GM19467 (cell line): Measurements from ENCODE around the gene ESYT1.

Experiments used
- ATAC-seq: cut with Tn5 transposase; IDR thresholded peaks from one replicate; pipeline ENCODE4 v1.9.1; 2021; ENCODE audit warnings: mild to moderate bottlenecking, moderate library complexity; ENCODE audit not compliant: unreplicated experiment

The ESYT1 gene

DNA sequence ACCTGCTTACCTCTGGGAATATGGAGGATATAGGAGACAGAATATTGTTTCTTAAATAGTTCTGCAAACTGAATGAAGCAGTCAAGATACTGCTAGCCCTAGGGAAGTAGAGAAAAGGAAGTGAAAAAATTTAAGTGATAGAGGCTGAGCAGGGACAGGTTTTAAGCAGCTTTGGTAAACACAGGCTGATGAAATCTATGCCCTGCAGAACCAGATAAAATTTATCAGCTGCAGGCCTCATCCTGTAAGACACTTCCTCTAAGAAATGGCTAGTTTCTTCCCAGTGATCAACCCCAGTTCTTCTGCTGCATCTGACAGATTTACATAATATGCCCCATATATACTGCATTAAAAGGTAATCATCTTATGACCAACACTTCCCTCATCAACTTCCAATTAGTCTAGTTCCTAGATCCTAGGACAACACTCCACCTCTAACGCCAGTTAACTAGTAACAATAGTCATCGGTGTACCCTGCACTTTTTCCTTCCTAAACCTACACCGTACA, 1.3 kb upstream of the ESYT1 start:
- no peak for ATAC-seq

DNA sequence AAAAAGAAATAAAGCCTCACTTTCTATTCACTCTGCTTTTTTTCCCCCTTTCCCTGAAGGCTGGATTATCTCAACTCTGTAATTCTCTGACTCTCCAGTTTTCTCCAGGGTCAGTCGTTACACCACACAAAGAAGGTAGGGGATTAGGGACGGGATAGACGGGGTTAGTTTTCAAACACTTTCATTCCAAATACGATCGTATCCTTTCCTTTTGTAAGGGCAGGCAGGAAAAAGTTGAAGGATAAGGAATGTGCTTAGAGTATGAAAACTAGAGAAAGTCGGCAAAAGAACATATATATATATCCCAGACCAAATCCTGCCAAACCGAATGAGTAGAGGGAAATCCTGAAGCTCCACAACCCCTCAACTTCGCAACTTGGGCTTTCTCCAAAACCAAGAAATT, 581 bp upstream of the ESYT1 start:
- ATAC-seq: no peak

DNA sequence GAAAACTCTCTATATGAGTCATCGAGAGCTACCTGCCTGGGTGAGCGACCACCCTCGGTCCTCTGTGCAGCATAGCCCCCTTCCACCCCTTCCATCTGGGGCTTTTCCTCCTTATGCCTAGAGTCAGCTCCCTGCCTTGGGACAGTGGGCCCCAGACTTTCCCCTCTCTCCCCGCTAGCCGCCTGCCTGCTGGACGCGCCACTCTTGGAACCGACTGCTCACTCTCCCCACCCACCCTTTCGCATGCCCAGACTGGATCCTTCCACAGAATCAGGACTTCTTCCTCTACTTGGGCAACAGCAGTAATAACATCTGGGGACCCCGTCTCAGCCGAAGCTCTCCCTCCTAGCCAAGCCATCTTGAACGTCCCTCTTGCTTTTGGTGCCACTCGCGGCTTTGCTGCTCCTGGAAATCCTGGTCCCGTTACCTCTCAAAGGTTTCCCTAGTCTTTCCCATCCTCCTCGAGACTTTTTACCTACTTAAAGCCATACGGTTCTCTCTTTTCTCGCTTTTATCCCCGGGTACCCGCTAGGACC, 671 bp downstream of the ESYT1 start:
- no peak for ATAC-seq

DNA sequence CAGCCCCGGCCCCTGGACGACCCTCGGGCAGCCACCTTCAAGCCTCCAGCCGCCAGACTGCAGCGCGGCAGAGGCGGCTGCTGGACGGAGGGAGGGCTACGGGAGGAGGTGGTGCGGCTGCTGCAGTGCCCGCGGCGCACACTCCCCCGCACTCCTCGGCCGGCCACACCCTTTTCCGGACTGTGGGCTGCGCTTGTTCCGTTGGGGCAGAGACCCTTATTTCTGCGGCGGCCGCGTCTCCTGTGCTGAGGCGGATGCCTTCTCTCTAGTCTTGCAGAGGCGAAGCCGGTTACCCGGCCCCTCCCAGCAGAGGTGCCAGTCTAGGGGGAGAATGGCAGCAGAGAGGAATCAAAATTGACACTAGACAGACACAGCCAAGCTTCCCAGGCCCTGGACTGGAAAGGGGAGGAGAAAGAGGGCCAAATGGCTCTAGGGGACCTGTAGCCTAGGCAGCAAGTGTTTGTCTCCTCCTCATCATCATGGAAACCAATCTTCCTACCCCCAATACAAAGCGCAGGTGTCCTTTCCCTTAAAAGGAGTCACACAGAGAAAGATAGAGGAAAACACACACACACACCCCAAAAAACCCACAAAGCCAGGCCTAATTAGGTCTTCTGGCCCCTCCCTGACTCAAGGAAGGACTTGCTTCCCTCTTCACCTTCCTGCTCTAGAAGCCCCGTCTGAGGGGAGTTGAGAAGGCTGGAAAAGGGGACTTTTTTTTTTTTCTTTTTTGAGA, 1.3 kb downstream of the ESYT1 start:
- peak; percentile 25 for ATAC-seq

DNA sequence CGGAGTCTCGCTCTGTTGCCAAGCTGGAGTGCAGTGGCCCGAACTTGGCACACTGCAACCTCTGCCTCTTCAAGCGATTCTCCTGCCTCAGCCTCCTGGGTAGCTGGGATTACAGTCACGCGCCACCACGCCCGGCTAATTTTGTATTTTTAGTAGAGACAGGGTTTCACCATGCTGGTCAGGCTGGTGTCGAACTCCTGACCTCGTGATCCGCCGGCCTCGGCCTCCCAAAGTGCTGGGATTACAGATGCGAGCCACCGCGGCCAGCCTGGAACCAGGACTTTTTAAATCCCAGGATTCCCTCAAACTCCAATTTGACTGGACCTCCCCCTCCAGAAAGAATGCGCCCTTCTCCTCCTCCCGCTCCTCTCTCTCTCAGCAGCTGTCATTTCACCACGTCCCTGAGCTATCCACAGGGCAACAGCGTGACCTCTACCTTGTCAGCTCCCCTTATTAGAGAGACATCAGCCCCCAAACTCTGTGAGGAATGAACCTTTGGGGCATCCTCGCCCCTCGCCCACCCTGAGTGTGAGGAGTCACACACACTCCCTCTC, 2.0 kb downstream of the ESYT1 start:
- ATAC-seq: no peak

DNA sequence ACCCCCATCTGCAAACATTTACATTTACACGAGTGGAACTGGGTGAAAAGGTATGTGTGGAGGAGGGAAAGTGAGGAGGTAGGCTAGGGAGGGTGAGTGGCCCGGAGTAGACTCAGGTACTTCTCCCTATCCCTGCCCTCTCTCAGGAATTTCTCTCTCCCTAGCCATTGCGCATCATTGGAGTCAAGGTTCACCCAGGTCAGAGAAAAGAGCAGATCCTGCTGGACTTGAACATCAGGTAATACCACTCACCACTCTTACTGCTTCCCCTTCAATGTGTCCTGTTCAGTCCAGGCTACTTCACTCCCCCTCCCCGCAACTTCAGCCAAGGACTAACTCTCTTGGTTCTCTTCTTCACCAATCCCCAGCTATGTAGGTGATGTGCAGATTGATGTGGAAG, 2.8 kb downstream of the ESYT1 start:
- ATAC-seq: no peak

DNA sequence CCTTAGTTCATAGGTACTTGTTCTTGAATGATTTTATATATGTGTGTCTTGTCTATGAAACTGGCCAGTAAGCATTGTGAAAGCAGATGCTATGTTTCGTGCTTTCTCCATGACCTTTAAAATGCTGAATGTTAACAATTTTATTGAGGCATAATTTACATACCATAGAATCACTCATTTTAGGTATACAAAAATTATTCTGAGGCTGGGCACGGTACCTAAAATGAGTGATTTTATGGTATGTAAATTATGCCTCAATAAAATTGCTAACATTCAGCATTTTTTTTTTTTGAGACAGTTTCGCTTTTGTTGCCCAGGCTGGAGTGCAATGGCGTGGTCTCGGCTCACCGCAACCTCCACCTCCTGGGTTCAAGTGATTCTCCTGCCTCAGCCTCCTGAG, 6.8 kb downstream of the ESYT1 start:
- ATAC-seq: no peak

DNA sequence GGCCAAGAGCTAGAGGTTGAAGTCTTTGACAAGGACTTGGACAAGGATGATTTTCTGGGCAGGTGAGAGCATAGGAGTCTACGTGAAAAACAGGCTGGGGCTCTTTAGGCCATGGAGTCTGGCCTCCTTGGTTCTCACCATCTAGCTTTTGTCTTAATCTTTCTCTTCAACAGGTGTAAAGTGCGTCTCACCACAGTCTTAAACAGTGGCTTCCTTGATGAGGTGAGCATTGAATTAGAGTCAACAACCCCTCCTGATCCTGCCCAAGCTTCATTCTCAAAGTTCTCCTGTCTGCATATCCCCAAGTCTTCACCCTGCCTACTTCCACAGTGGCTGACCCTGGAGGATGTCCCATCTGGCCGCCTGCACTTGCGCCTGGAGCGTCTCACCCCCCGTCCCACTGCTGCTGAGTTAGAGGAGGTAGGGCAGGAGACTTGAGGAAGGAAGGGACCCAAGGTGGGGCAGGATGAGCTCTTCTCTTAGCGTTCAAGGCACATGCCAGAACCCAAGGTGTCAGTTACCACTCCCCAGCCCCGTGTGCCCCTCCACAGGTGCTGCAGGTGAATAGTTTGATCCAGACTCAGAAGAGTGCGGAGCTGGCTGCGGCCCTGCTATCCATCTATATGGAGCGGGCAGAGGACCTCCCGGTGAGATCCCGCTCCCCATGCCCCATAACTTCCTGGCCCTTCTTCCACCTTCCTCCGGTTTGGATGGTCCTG, 9.9 kb downstream of the ESYT1 start:
- ATAC-seq: no peak

DNA sequence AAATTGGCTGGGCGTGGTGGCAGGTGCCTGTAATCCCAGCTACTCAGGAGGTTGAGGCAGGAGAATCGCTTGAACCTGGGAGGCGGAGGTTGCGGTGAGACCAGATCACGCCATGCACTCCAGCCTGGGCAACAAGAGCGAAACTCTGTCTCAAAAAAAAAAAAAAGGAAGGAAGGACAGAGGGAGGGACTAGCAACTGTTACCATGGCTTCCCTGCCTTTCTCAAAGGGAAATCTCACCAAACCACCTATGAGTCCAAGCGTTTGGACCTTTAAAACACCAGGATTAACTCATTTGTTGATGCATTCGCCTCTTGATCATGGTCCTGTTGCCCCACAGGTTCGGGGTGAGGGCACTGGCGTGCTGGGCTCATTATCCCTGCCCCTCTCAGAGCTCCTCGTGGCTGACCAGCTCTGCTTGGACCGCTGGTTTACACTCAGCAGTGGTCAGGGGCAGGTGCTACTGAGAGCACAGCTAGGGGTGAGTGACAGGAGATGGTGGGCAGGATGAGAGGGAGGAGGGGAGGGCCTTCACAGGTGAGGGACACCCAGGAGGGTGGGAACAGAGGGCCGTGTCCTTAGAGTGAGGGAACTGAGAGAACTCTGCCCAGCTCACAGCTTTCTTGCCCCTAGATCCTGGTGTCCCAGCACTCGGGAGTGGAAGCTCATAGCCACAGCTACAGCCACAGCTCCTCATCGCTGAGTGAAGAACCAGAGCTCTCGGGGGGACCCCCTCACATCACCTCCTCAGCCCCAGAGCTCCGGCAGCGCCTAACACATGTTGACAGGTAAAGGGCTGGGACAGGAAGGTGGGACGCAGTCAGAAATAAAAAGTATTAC, 14.1 kb downstream of the ESYT1 start:
- no peak for ATAC-seq

DNA sequence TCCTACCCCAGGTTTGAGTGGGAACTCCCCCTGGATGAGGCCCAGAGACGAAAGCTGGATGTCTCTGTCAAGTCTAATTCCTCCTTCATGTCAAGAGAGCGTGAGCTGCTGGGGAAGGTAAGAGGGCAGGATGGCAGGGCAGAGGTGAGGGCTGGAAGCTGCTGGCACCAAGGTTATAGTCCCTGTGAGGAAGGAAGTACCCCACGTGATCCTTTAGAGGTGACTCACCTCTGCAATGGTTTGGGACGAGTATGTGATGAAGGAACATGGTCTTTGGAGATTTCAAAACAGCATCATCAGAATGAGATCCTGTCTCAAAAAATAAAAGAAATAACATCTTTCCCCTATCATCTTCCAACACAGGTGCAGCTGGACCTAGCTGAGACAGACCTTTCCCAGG, 15.2 kb downstream of the ESYT1 start:
- ATAC-seq: no peak

DNA sequence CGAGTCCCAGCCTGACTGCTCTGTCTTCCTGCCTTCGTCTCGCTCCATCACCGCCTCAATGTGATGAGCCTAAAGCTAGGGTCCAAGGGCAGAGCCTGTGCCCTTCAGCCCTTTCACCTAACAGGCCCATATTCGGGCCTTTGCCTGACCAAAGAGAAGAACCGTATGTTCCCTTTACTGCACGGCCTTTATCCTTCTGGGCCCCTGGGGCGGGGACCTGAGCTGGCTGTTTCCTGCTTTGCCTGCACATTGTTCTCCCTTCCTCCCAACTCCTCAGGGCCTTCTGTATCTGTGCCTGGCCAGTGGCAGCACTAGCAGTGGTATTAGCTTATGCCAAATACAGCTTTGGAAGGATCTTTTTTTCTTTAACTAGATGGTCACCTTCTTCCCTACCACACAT, 15.8 kb downstream of the ESYT1 start:
- no peak for ATAC-seq

DNA sequence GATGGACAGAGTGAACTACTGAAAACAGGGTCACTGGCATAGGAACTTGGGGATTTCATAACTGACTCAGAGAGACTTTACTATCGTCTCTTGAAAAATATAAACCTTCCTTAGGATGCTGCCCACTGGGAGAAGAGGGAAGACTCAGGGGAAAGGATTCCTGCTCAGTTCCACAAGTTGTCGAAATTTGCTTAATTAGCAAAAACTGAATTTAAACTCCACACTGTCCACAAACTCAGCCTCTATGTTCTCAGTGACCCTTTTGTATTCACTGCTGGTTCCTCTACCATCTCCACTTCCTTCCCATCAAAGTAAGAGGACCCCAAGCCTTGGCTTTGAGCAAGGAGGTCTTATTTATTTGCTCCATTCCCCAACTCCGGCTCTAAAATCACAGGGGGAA, 17.1 kb downstream of the ESYT1 start:
- no peak for ATAC-seq

DNA sequence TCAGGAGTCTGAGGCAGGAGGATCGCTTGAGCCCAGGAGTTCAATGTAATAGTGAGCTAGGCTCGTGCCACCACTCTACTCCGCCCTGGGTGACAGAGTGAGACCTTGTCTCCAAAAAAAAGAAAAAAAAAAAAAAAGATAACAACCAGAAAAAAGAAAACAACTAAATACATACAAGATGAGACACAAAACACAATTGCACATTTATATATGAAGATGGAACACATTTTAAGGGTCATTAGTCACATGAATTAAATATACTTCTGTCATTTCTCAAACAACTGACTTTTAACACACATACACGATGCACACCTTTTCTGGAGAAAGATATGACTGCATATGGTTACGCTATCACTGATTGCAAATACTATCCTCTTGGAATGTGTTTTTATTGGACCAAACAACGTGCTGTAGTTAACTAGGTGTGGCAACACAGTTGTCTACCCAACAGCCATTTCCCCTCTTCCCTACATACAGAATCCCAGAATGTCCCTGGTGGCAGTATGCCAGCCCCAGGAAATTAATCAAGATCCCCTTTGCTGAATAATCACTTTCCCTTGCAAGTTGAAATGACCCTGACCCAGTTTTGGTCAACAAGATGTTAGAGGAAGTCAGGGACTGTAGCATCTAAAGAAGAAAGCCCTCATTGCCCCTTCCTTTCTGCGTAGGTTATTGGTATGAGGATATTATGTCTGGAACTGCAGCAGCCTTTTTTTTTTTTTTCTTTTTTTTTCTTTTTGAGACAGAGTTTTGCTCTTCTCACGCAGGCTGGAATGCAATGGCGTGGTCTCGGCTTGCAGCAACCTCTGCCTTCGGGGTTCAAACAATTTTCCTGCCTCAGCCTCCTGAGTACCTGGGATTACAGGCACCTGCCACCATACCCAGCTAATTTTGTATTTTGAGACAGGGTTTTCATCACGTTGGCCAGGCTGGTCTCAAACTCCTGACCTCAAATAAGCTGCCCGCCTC, 18.7 kb downstream of the ESYT1 start:
- ATAC-seq: no peak

DNA sequence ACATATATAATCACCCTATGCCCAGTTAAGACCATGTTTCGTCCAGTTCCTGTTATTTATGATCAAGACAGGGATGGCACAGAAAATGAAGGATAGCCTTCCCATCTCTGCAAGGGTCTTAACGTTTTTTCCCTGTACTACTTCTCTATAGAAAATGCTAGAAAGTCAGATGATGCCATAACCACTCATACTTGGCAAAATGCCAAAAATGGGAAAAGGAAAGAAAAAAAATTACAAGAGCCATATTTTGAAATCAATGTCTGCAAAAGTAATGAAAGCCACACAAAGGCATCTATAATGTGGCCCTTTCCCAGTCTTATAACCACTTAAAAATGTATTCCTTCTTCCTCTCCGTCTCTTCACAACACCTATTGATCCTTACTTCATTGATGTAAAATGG, 22.5 kb downstream of the ESYT1 start:
- ATAC-seq: no peak

DNA sequence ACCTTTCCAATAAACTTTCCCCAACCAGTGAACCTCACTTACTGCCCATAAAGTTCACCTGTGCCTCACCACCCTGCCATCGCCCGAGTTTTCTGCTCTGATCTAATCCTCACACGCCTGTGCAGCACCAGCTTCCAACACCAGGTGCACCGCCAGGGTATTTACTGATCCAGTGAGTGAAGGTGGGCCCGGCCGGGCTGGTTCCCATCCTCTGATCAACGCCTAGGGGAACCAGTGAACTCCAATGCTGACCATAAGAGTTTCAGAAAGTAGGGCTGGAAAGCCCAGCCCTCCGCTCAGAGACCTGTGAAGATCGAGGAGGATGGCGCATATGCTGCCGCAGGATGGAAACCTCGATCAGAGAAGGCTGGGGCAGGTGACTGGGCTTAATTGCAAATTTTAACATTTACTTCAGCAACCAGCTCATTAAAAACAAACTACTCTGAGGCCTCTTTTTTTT, 23.6 kb downstream of the ESYT1 start:
- ATAC-seq: peak; percentile 51

DNA sequence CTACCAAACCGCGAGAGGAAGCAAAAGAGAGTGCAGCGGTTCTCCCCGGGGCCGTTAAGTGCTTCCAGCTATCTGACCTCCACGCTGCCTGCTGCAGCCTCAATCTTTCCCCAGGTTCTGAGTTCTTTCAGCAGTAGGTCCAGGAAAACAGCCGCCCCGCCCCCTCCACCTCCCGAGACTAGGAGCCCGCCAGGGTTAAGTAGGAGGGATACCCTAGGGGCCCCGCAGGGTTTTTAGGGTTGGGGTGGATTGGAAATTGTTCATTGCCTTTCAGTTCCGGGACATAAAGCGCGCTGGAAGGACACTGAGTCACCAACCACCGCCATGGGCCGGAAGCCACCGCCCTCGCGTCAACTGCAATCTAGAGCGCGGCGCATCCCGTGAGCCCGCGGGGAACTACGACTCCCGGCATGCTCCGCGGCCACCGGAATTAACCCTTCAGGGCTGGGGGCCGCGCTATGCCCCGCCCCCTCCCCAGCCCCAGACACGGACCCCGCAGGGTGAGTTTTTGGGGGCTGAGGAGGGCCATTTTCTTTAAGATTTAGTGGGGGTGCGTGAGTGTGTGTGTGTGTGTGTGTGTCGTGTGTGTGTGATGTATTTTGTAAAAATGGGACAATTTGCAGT, 24.2 kb downstream of the ESYT1 start, which contains the start of gene MYL6B:
TSS of gene MYL6B (plus strand) at position 456 of the 624 bp plus-strand sequence. CDS start 1,332 bp downstream, outside the sequence.
- ATAC-seq: peak; percentile 70

DNA sequence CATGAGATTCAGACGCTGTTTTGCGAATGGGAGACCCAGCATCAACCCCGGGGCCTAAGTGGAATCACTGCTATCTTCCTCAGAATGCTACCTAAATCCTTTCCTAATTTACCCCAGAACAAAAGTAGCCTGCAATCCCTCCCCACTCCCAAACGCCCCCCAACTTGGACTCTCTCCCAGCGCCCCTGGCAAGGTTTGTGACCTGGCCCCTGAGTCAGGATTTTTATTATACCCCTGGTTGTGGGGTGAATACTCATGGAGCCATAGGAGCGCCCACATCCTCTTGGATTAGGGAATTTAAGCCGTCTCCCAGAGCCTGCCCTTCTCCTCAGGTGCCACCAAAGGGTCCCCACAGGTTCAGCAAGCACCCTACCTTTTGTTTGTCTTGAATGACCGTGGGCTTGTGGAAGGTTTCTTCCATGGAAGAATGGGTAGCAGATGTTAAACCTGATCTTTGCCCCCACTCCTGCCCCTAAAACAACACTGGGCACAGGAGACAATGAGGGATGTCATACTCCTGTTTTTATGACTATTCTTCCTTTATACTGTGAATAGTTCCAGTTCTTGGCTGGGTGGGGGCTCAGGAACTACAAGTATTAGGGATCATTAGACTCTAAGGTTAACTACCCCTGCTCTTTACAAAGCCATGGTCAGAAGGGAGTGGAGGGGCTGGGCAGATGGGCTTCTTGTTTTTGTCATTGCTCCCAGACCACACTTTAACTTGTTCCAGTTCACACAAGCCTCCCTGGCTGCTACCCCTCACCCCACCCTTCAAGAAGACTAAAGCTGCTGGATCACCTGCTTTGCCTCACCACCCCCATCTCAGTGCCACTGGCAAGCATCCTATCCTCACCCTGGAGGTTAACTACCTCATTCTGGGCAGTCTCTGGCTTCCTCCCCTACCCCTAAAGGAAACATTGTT, 24.9 kb downstream of the ESYT1 start:
- ATAC-seq: no peak

DNA sequence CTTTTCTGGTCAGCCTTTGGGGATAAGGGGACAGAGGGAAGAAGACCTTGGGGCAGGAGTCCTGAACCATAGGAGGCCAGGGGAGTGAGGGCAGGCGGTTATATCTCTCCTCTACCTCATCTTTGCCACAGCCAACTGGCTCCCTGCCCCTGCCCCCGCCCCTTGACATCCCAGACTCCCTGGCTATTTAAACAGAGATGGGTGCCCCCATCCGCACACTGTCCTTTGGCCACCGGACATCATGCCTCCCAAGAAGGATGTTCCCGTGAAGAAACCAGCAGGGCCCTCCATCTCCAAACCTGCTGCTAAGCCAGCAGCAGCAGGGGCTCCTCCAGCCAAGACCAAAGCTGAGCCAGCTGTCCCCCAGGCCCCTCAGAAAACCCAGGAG, 25.6 kb downstream of the ESYT1 start:
- ATAC-seq: no peak
